Endothelial cell of umbilical vein (primary cell): ENCODE data around the gene CPSF4.

Source experiments
- EZH2 ChIP-seq: IDR thresholded peaks from 2 replicates; pipeline ENCODE4 v1.6.1; 2012; ENCODE audit warnings: borderline replicate concordance, low read depth, mild to moderate bottlenecking, moderate library complexity, low read length, inconsistent platforms; ENCODE audit not compliant: severe bottlenecking
- FOS ChIP-seq: IDR thresholded peaks from 2 replicates; pipeline ENCODE4 v1.6.1; 2011; ENCODE audit warnings: mild to moderate bottlenecking, low read length, moderate library complexity, borderline replicate concordance; ENCODE audit not compliant: insufficient read depth
- GATA2 ChIP-seq: IDR thresholded peaks from 2 replicates; pipeline ENCODE4 v1.7.0; 2011; ENCODE audit warnings: low read depth, mild to moderate bottlenecking, moderate library complexity, mixed read lengths, low read length; ENCODE audit not compliant: insufficient read length, insufficient read depth
- JUN ChIP-seq: IDR thresholded peaks from 2 replicates; pipeline ENCODE4 v1.6.1; 2011; ENCODE audit warnings: borderline replicate concordance, low read depth; ENCODE audit not compliant: insufficient read length, insufficient read depth
- MYC ChIP-seq: IDR thresholded peaks from one replicate; pipeline ENCODE4 v1.6.1; 2011; ENCODE audit warnings: mild to moderate bottlenecking, low read depth, low read length
- POLR2A ChIP-seq: IDR thresholded peaks from 2 replicates; pipeline ENCODE4 v1.6.1; 2012; ENCODE audit warnings: low read depth, mild to moderate bottlenecking, control low read depth, low read length
- POLR2AphosphoS5 ChIP-seq: IDR thresholded peaks from 2 replicates; pipeline ENCODE4 v1.6.1; 2012; ENCODE audit warnings: low read depth, mild to moderate bottlenecking, control low read depth, low read length, moderate library complexity; ENCODE audit not compliant: insufficient read depth
- TF ChIP-seq, protein P1 (sequence below), 2 donors: IDR thresholded peaks; 1 replicate in 1 of 2; 2 replicates in 1 of 2; pipeline ENCODE4 v1.5.1; 2011; ENCODE audit warnings: low read length in 2 of 2, mild to moderate bottlenecking in 2 of 2, moderate library complexity in 2 of 2, control low read depth in 1 of 2, inconsistent platforms in 1 of 2, low read depth in 1 of 2; ENCODE audit not compliant: insufficient read depth in 1 of 2; ENCODE audit errors: extremely low read depth in 1 of 2

DNA sequence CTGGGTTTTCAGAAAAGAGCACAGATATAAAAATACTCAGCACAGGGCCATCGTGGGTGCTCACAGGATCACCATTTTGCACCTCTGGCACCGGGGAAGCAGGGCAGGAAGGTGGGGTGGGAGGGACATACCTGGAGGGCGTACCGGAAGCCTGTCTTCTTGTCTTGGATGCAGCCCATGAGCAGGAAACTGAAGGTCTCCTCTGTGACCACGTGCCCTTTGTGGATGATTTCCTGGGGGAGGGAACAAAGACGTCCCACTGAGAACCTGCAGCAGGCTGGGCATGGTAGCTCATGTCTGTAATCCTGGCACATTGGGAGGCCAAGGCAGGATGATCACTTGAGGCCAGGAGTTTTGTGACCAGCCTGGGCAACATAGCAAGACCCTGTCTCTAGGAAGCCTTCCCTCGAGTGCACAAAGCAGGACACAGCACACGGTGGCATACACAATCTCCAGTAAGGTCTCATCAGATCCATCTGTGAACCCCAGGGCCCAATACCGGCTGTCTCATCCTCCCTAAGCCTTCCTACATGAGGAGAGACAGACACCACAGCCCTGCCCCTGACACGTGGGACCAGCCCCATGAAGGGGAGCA is 9.7 kb upstream of the CPSF4 start:
- TF ChIP-seq, protein P1, sequence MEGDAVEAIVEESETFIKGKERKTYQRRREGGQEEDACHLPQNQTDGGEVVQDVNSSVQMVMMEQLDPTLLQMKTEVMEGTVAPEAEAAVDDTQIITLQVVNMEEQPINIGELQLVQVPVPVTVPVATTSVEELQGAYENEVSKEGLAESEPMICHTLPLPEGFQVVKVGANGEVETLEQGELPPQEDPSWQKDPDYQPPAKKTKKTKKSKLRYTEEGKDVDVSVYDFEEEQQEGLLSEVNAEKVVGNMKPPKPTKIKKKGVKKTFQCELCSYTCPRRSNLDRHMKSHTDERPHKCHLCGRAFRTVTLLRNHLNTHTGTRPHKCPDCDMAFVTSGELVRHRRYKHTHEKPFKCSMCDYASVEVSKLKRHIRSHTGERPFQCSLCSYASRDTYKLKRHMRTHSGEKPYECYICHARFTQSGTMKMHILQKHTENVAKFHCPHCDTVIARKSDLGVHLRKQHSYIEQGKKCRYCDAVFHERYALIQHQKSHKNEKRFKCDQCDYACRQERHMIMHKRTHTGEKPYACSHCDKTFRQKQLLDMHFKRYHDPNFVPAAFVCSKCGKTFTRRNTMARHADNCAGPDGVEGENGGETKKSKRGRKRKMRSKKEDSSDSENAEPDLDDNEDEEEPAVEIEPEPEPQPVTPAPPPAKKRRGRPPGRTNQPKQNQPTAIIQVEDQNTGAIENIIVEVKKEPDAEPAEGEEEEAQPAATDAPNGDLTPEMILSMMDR (IDR thresholded peaks at IDR 0.05; ENCODE audit: extremely low read depth in 1 of 2, insufficient read depth in 1 of 2, low read depth in 1 of 2, low read length in 2 of 2), result no peak
- TF ChIP-seq POLR2AphosphoS5 (no peak), POLR2A (no peak), FOS (no peak), EZH2 (no peak), MYC (no peak), JUN (no peak), GATA2 (no peak)
